IPS-18a (cell line): ENCODE data around the gene NOS1.
"Not testable (repeated sequence)": the region's sequence is repeated elsewhere in the genome, so short reads cannot be mapped to it uniquely, and the experiment has no call there.

Experiments used
- H3K27ac ChIP-seq: one replicate; pipeline ENCODE4 v1.5.1; 2013; ENCODE audit warnings: low read length
- H3K27me3 ChIP-seq: one replicate; pipeline ENCODE4 v1.6.1; 2013; ENCODE audit warnings: mild to moderate bottlenecking, low read length; ENCODE audit not compliant: control insufficient read depth, insufficient read depth
- H3K36me3 ChIP-seq: one replicate; pipeline ENCODE4 v1.6.1; 2013; ENCODE audit warnings: low read depth, low read length; ENCODE audit not compliant: control insufficient read depth
- H3K4me1 ChIP-seq: one replicate; pipeline ENCODE4 v1.6.1; 2013; ENCODE audit warnings: low read depth, low read length; ENCODE audit not compliant: control insufficient read depth
- H3K4me3 ChIP-seq: one replicate; pipeline ENCODE4 v1.5.1; 2013; ENCODE audit warnings: low read length
- H3K9ac ChIP-seq: one replicate; pipeline ENCODE4 v1.6.1; 2013; ENCODE audit warnings: mild to moderate bottlenecking, low read length, moderate library complexity
- H3K9me3 ChIP-seq: one replicate; pipeline ENCODE4 v1.6.1; 2013; ENCODE audit warnings: low read depth, low read length; ENCODE audit not compliant: control insufficient read depth

The NOS1 gene

GRCh38 chr12:117182866-117183265 is 178.6 kb downstream of the NOS1 start:
- H3K4me1 ChIP-seq, result no peaks in the 10 kb centered on the region
- no peak overlapping the region for H3K9ac ChIP-seq
- H3K27ac ChIP-seq, result no peak overlapping the region
- no peak overlapping the region for H3K4me3 ChIP-seq
- H3K27me3 ChIP-seq, result no peaks in the 10 kb centered on the region
- H3K9me3 ChIP-seq, result no peaks in the 10 kb centered on the region
- peaks cover 61% of the 10 kb centered on the region for H3K36me3 ChIP-seq

- peaks cover 63% of the 10 kb centered on the region for H3K36me3 ChIP-seq
- not testable (repeated sequence) for H3K9ac ChIP-seq, H3K27me3 ChIP-seq, H3K4me3 ChIP-seq, H3K9me3 ChIP-seq, H3K4me1 ChIP-seq, H3K27ac ChIP-seq
Measured at GRCh38 chr12:117181468-117181843, 180.0 kb downstream of the NOS1 start.

GRCh38 chr12:117180758-117181467 is 180.5 kb downstream of the NOS1 start:
- Histone ChIP-seq H3K27ac (no peak overlapping the region), H3K27me3 (no peaks in the 10 kb centered on the region), H3K9me3 (no peaks in the 10 kb centered on the region), H3K36me3 (peaks cover 63% of the 10 kb centered on the region), H3K4me1 (no peaks in the 10 kb centered on the region), H3K4me3 (no peak overlapping the region), H3K9ac (no peak overlapping the region)

GRCh38 chr12:117178745-117179144 is 182.7 kb downstream of the NOS1 start:
- Histone ChIP-seq H3K27ac (no peak overlapping the region), H3K9ac (no peak overlapping the region), H3K4me1 (no peaks in the 10 kb centered on the region), H3K9me3 (no peaks in the 10 kb centered on the region), H3K27me3 (no peaks in the 10 kb centered on the region), H3K4me3 (no peak overlapping the region), H3K36me3 (peaks cover 65% of the 10 kb centered on the region)

GRCh38 chr12:117178301-117178700 is 183.1 kb downstream of the NOS1 start:
- H3K36me3 ChIP-seq, result peaks cover 65% of the 10 kb centered on the region
- H3K27ac ChIP-seq, result no peak overlapping the region

GRCh38 chr12:117172168-117172567 is 189.3 kb downstream of the NOS1 start:
- H3K4me1 ChIP-seq, result no peaks in the 10 kb centered on the region
- peaks cover 84% of the 10 kb centered on the region for H3K36me3 ChIP-seq
- no peak overlapping the region for H3K27ac ChIP-seq
- no peaks in the 10 kb centered on the region for H3K9me3 ChIP-seq
- no peak overlapping the region for H3K4me3 ChIP-seq
- no peak overlapping the region for H3K9ac ChIP-seq
- no peaks in the 10 kb centered on the region for H3K27me3 ChIP-seq

More at GRCh38 chr12:117178301-117178700, 183.1 kb downstream of the NOS1 start:
- no peaks in the 10 kb centered on the region for H3K27me3 ChIP-seq
- H3K4me3 ChIP-seq, result no peak overlapping the region
- H3K4me1 ChIP-seq, result no peaks in the 10 kb centered on the region
- no peaks in the 10 kb centered on the region for H3K9me3 ChIP-seq
- H3K9ac ChIP-seq, result no peak overlapping the region

- Histone ChIP-seq H3K27me3 (no peaks in the 10 kb centered on the region), H3K4me3 (no peak overlapping the region), H3K36me3 (peaks cover 84% of the 10 kb centered on the region), H3K27ac (no peak overlapping the region), H3K9ac (no peak overlapping the region), H3K9me3 (no peaks in the 10 kb centered on the region), H3K4me1 (no peaks in the 10 kb centered on the region)
Measured at GRCh38 chr12:117171499-117172162, 189.8 kb downstream of the NOS1 start.

GRCh38 chr12:117169548-117169947 is 191.9 kb downstream of the NOS1 start:
- Histone ChIP-seq H3K27ac (no peak overlapping the region), H3K36me3 (peaks cover 85% of the 10 kb centered on the region), H3K4me1 (no peaks in the 10 kb centered on the region), H3K4me3 (no peak overlapping the region), H3K27me3 (no peaks in the 10 kb centered on the region), H3K9me3 (no peaks in the 10 kb centered on the region), H3K9ac (no peak overlapping the region)

- H3K9ac ChIP-seq, result no peak overlapping the region
- no peaks in the 10 kb centered on the region for H3K9me3 ChIP-seq
- no peaks in the 10 kb centered on the region for H3K4me1 ChIP-seq
- H3K36me3 ChIP-seq, result peaks cover 85% of the 10 kb centered on the region
- H3K27me3 ChIP-seq, result no peaks in the 10 kb centered on the region
- no peak overlapping the region for H3K27ac ChIP-seq
- H3K4me3 ChIP-seq, result no peak overlapping the region
Measured at GRCh38 chr12:117168976-117169375, 192.4 kb downstream of the NOS1 start.

GRCh38 chr12:117167769-117168168 is 193.7 kb downstream of the NOS1 start:
- H3K4me3 ChIP-seq, result no peak overlapping the region
- H3K9me3 ChIP-seq, result no peaks in the 10 kb centered on the region
- H3K9ac ChIP-seq, result no peak overlapping the region
- no peak overlapping the region for H3K27ac ChIP-seq
- no peaks in the 10 kb centered on the region for H3K4me1 ChIP-seq
- H3K27me3 ChIP-seq, result no peaks in the 10 kb centered on the region
- peaks cover 84% of the 10 kb centered on the region for H3K36me3 ChIP-seq

GRCh38 chr12:117166107-117166506 is 195.3 kb downstream of the NOS1 start:
- peaks cover 84% of the 10 kb centered on the region for H3K36me3 ChIP-seq

GRCh38 chr12:117165342-117165741 is 196.1 kb downstream of the NOS1 start:
- H3K9me3 ChIP-seq, result no peaks in the 10 kb centered on the region
- H3K27ac ChIP-seq, result no peak overlapping the region
- H3K27me3 ChIP-seq, result no peaks in the 10 kb centered on the region
- no peaks in the 10 kb centered on the region for H3K4me1 ChIP-seq
- H3K9ac ChIP-seq, result no peak overlapping the region
- peaks cover 84% of the 10 kb centered on the region for H3K36me3 ChIP-seq
- no peak overlapping the region for H3K4me3 ChIP-seq

More at GRCh38 chr12:117166107-117166506, 195.3 kb downstream of the NOS1 start:
- H3K27me3 ChIP-seq, result no peaks in the 10 kb centered on the region
- H3K9me3 ChIP-seq, result no peaks in the 10 kb centered on the region
- no peak overlapping the region for H3K27ac ChIP-seq
- H3K4me1 ChIP-seq, result no peaks in the 10 kb centered on the region
- no peak overlapping the region for H3K9ac ChIP-seq
- no peak overlapping the region for H3K4me3 ChIP-seq
